MV-4-11 (cell line): ENCODE data around the gene TSHZ1.

Experiments
- DNase-seq: peaks from one replicate; lab custom pipeline; 2025; lab: John Stamatoyannopoulos, UW

The TSHZ1 gene

DNA sequence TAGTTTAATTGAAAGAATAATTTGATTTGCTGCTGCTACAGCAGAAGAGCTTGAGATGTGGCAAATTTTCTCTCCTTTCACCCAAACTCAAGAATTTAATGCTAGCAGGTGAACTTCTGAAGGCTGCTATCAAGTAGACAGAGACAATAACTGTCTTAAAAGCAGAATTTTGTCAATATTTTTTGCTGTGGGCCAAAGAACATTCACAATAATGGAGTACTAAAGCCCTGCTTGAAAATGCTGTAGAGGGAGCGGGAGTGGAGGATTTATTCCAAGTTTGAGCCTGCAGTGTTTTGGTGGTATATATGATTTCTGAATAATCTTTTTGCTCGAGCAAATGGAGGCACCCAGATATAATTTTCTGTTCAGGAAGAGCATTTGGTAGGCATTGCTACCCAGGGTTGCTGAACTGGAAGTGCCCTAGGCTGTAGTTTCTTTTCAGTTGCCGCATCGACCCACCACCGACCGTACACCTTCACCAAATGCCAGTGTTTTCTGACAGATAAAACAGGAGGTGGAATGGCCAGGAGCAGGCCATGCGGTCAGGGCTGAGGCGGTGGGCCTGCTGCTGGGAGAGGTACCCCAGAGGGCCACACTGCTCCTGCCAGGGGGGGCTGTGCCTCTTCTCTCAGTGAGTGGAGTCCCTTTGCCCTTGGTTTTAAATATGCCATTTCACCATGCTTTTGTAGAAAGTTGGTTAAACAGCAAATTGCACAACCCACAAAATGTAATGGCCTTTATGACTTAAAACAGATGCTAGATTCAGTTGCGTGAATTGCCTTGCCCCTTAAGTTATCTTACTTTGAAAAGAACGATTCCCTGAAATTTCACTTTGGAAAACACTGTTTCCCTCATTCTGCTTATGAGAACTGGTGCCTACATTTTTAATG lies 36.4 kb downstream of the TSHZ1 start:
- peak; percentile 51 for DNase-seq

DNA sequence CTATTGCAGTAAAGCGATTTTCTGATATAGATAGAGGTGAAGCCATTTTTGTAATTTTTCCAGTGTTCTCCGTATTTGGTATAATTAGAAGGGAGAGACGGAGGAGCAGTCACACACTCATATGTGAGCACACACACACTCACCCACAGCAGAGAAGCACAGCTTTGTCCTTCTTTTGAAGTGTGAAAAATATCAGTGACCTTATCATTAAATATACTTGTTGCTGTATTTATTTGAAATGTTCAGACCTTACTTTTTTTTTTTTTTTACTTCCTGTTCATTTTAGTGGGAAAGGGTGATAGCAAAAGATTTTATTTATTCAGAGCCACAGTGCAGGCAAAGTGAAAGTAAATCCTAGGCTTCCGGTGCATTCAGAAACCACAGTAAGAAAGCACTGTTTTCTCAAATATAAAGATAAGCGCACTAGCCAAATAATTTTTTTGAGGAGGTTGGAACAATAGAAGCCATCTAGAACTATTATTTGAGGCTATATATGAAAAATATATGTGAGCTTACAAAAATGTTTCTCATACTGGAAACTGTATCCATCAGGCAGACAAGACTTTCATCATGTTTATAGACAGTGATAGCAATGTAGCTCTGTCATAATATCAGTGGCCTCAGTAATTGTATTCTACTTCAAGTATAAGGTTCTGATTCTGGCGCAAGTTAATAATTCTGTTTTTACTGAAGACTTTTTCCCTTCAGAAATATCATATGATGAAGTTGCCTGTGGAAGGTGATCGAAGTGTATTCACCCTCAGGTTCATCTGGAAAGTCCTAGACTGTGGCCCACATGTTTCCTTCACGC lies 37.2 kb downstream of the TSHZ1 start:
- DNase-seq = no peak

DNA sequence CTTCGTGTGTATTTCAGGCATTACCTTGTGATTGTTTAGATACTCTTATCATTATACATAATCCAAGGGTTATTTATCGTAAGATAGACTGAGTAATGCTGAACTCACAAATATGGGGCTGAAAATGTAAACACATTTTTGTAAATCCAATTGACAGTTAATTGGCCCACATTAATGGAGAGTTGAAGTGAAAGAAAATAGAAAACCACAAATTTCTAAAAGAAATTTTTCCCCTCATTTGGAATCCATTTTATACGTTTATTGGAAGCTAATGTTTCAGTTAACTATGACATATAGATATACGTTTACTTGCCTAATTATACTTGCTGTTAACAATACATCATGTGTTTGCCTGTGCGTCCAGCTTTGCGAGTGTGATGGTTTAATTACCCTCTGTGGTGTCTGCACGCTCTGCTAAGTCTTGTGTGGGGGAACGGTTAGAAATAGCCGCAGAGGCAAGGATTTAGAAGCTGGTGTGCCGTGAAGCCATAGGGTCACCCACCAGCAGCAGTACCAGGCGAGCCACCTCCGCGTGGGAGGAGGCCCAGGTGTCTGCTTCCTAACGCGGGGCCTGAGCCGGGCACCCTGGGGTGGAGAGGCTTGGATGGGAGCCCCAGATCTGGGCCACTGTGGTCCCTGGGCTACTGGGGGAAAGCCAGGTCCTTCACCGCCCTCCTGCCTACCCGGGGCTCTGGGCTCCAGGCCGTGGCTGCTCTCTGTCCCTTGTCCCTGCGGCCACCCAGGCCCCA lies 38.0 kb downstream of the TSHZ1 start:
- no peak for DNase-seq

DNA sequence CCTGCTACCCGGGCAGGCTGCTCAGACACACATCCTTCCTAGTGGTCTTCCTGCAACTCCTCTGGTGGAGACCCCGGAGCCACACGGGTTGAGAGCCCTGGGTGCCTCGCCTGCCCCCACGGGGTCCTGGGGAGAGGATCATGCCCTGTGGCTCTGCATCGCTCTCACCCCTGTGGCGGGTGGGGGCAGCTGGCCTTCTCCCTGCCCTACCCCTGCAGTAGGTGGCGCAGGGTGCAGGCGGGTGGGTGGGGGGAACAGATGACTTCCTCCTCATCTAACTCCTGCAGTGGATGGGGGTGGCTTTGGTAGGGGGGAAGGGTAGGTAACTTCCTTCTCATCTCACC lies 38.5 kb downstream of the TSHZ1 start:
- DNase-seq = no peak

DNA sequence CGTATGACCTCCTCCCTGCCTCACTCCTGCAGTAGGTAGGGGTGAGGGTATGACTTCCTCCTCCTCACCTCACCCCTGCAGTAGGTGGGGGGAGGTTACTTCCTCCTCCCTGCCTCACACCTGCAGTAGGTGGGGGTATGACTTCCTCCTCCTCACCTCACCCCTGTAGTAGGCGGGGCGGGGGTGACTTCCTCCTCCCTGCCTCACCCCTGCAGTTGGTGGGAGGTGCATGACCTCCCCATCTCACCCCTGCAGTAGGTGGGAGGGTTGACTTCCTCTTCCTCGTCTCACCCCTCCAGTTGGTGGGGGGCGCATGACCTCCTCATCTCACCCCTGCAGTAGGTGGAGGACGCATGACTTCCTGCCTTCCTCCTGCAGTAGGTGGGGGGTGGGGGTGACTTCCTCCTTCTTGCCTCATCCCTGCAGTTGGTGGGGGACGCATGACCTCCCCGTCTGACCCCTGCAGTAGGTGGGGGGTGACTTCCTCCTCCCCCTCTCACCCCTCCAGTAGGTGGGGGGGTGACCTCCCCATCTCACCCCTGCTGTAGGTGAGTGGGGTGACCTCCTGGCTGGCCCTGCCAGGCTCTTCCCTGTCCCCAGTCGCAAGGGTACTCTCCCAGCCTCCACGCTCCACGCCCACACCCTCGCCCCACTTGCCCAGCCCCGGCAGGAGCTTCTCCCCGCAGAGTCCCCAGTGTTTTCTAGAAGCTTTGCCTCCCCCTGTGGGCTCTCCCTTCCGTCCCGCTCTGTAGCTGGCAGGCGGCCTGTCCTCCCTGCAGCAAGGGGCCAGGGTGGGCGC lies 39.3 kb downstream of the TSHZ1 start:
- DNase-seq = peak; percentile 37

DNA sequence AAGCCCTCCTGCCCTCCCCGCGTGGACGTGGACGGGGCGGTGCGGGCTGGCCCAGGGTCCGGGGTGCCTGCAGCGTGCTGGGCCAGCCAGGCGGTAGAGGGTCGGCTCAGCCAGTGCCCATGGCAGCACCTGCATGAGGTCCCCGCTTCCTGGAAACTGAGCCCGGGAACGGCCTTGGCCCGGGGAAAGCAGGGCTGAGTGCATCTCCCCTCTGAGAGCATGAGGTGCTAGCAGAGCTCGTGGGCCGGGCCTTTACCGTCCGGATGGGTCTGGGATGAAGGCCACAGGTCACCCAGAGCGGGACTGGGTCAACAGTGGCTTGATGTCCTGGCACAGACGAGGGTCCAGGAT lies 39.8 kb downstream of the TSHZ1 start:
- no peak for DNase-seq

DNA sequence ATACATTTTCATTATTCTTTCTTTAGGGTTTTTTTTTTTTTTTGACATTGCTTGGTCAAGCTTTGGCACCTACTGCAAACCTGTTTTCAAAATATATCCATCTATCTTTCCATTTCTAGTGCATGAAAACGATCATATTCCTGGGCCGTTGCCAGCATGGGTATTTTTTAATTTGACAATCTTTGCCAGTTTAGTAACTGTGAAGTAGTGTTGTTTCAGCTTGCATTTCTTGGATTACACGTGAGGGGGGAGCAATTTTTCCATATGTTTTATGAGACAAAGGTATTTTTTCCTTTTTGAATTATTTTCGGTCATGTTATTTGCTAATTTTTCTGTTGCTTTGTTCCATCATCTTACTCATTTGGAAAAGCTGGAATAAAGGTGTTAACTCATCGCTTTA lies 40.9 kb downstream of the TSHZ1 start:
- no peak for DNase-seq

DNA sequence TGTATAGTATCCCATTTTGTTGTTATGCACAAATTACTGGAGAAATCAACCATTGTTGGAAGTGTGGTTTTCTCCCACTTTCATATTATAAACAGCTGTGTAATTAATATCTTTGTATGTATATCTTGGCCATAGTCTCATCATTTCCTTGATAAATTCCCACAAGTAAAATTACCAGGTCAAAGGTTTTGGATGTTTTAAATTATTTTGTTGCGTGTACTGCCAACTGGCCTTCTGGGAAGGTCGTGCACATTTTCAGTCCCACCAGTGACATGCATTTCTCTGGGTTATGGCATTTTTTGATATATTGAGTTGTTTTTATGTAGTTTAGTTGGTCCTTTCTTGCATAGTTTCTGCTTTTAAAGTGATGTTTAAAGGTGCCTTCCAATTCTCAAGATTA lies 41.5 kb downstream of the TSHZ1 start:
- DNase-seq = no peak

DNA sequence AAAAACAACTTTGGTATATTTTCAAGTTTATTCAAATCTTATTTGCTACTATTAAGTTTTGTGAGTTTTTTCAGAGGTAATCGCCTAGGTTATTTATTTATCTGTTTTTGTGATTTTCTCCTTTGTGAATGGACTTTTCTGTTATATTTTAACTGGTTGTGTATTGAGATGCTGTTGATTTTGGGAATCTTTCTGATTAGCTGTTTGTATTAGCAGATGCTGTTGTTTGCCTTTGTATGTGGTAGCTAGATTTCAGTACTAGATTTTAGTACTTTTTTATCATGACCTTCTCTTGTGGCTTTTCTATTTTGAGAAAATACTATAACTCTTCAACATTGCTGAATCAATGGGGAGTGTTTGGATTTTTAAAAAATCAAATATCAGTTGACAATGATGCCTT lies 42.4 kb downstream of the TSHZ1 start:
- no peak for DNase-seq

DNA sequence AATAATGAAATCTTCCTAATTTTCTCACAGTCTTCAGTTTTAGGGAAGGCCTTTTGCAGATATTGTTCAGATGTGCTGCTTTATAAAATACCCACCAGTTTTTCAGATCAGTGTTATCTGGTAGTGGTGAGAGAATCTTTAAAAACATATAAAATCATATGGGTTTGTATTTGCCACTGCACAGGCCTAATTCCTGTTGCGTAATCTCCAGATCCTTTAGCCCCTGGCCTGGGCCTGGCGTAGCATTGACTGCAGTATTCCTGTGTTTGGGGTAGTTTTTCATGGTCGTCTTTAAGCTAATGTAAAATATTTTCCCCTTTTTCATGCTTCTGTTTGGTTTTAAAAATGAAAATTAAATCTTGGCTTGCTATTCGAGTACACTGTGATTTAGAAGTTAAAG lies 43.2 kb downstream of the TSHZ1 start:
- no peak for DNase-seq

DNA sequence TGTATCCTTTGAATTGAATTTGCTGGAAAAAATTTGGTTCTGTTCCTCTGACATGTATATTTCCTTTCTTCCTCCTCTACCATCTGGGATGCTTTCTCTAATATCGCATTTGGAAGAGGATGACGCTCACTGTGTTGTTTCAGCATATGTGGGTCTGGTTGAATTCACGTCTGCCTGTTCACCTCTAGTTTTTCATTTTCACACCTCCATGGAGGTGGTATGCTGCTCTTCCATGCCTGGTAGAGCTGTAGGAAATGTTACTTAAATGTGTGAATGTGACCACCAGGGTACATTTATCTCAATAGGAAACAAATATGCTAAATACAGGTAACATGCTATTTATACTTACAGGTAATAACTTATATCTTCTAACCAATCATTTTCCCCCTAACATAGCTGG lies 44.5 kb downstream of the TSHZ1 start:
- no peak for DNase-seq

DNA sequence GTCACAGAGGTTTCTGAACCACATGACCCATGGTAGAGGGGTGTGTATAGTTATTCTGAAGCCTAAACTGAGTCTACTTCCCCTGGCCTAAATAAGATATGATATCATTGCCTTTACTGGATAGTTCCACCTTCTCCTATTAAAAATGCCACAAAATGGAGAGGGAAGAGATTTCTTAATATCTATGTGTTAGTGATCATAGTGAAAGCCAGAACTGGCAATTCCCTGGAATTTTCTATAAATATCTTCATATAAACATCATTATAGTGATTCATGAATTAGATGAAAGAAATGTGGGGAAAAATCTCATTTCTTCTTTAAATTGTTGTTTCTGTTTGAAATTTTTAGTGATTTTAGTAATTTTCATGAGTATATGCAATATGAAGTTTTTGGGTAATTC lies 45.8 kb downstream of the TSHZ1 start:
- no peak for DNase-seq

DNA sequence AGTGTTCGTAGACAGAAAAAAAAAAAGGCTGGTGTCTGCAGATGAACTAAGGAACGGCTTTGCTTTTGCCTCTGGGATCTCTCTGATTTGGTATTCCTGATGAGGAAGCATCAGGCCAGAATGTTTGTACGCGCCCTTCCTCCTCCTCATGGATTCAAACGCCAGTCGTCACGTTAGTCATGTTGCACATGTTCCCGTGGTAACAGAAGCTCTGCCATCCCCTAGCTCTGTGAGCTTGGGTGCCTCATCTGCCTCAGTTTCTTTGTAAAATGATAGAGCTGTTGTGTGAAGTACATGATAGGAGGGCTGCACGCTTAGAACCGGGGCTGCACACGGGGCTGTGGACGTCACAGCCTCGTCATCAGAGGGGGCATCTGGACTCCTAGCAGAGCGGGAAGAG lies 47.0 kb downstream of the TSHZ1 start:
- DNase-seq = no peak

DNA sequence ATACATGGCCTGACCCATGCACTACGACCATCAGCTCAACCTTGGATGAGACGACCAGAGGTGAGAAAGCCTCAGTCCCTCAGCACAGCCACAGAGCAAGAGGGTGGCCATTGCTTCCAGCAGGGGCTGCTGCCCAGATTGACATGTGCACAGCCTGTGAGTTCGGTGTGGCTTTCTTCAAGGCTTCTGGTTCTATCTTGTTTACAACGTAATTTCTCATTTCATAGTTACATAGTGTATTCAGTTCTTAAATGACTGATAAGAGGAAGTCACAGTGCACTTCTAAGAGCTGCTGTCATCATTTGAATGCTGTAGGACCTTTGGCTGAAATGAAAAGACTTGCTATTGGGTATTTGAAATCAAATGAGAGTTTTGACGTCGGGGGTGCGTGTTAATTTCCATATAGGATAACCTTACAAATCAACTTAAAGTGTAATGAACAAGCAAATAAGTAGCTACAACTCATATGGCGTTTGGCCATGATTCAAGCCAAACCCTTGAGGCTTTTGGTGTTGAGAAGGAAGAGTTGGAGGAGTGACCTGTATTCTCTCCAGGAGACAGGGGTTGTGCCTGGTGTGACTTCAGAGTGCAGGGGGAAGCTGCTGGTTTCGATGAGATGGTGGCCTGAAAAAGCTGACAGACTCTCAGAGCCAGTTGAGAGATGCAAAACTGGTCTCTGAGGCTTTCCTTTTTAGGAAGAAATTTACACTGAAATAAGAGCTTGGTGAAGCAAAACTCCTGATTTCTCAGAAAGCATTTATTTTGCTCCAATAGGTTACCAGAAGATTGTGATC lies 51.0 kb downstream of the TSHZ1 start:
- peak; percentile 21 for DNase-seq

DNA sequence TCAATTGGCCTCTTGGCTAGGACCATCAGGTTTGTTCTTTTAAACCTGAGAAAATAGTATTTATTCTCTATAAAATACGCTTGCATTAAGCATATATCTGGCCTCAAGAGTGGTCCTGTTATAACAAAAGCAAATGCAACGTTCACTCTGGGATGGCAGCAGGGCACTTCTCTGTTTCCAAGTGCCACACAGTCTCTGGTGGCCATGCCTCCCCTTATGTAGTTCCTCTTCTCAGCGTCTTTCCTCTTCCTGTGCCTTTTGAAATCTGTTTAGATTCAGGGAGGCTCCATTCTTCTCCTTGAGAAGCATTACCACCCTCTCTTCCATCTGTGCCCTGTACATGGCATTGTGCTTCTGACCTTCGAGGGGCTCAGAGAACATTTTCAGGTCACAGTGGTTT lies 51.9 kb downstream of the TSHZ1 start:
- DNase-seq = peak; percentile 52

DNA sequence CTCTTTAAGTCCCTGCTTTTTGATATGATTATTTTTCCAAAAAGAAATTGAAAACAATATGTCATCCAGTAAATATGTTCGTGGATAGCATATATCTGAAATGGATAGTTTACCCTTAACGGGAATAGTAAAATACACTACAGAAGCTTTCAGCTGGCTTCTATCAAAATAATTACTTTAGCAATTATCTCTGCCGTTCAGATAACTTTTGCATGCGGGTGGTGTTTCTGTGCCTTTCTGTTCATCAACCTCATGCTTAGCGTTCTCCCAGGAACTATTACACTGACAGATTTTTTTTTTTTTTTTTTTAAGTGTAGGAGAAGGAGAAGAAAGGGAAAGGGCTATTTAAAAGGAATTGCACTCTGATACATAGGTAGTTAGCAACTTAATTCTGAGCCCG lies 53.6 kb downstream of the TSHZ1 start:
- no peak for DNase-seq

DNA sequence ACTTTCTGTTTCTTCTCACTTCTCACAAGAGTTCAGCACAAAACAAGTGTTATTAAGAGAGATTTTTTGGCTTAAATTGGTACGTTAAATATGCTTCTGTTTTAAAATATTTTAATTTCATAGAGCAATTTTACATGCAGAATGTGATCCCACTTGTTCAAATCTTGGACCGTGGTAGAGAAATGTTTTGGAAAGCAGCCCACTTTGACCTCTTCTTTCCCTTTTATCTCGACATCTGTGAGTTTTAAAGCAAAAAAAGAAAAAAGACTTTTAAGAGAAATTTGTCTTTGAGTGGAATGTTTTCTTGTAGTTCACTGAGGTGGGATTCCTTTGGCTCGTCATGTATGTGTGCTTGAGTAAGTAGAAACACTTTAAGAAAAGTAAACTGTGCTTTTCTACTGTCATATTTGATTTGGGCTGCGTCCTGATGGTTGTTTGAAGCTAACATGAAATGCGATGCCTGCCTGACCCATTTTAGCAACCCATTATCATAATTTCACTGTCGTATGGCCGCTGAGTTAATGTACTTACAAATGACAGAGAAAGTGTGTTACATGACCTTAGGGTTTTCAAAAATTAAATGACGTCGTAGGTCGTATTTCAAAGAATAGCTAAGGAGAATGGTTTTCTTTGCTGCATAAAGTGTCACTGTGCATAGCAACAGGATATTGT lies 54.5 kb downstream of the TSHZ1 start:
- no peak for DNase-seq

DNA sequence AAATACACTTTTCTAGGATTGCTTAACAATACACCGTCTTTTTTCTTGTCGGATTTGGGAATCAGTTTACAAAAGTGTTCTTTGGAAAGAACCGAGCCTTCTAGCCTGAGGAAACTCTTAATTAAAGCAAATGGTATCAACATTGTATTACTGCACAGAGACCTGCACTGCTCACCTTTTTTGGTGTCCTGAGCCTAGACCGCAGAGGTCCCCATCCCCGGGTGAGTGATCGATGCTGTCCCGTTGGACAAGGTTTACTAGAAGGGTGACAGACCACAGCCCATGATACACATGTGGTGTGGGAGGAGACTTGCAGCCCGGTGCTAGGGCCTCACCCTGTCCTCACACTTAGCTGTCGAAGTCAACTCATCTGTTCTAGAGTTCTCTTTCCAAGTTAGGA lies 55.3 kb downstream of the TSHZ1 start:
- DNase-seq = no peak

DNA sequence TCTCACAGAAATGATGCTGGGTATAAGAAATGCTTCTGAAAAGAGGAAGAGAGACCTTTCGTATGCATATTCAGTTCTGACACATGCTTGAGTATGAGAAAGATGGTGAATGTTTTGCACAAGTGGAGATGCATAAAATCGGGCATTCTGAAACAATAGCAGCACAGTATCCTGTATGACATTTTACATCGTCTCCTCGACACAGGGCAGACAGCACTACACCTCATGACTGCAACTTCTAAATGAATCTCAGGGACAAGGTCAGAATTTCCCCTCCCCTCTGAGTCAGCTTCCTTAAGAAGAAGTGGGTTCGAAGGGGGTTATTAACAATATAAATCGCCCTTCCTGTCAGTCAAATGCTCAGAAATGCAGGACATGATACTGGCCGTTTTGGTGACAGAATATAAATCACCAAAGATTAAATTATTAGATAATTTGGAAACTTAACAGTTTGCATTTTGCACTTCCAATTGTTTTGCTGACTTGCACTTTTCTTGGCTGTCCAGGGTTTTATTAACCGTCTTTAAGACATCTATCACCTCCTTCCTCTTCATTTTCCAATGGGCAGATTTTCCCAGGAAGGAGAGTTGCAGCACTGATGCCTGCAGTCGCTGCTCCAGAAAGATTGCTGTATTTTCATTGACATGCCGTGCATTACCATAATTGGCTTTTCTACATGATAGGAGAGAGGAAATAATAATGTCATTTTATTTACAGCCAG lies 57.2 kb downstream of the TSHZ1 start:
- DNase-seq = peak; percentile 61

DNA sequence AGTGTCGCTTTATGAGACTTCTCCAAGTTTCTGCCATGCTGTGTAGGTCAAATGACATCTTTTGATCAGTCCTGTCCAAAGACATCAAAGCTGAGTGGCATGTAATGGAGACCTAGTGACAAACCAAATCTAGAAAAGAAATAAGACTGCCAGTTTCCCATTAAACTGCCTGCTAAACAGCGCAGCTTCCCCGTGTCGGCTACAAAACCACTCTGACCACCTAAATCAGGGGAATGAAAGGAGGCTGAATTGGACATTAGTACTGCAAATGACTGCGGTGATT lies 57.7 kb downstream of the TSHZ1 start:
- no peak for DNase-seq
